ENCODE results near the gene SIN3A. TPM values are rescaled to one million over a fixed set of nuclear protein-coding genes. Genes with fewer than 3 reads are reported as not detected.
"Not testable (repeated sequence)": the region's sequence is repeated elsewhere in the genome, so short reads cannot be mapped to it uniquely, and the experiment has no call there.

The SIN3A gene
- total RNA-seq, 1 donor from 2014 or later, result 59.2 TPM

- Histone ChIP-seq H3K36me3 (peaks cover 0 to 44% of the 10 kb centered on the region in 2 donors), H3K27me3 (no peaks in the 10 kb centered on the region), H3K27ac (no peak overlapping the region), H3K9me3 (no peaks in the 10 kb centered on the region), H3K4me1 (peaks cover 4% of the 10 kb centered on the region), H3K4me3 (no peak overlapping the region)
- TF ChIP-seq POLR2A (IDR thresholded peaks at IDR 0.05), result no peak
- TF ChIP-seq POLR2AphosphoS5 (IDR thresholded peaks at IDR 0.05; ENCODE audit: insufficient read depth in 1 of 2, low read depth in 1 of 2), result no peak
- no peak for TF ChIP-seq CTCF (IDR thresholded peaks at IDR 0.05)
- intact Hi-C loops (cut with DNase I), result no loop called here
- DNase-seq (ENCODE audit: extremely low spot score in 2 of 2), result no peak
These were observed 97.0 kb downstream of the SIN3A start for GRCh38 chr15:75354454-75354853.

- DNase-seq (ENCODE audit: extremely low spot score in 2 of 2), result no peak
- Histone ChIP-seq H3K4me3 (no peak overlapping the region), H3K36me3 (peaks cover 0 to 35% of the 10 kb centered on the region in 2 donors), H3K4me1 (peaks cover 13% of the 10 kb centered on the region), H3K27me3 (no peaks in the 10 kb centered on the region), H3K9me3 (no peaks in the 10 kb centered on the region), H3K27ac (no peak overlapping the region)
- intact Hi-C loops (cut with DNase I), result no loop called here
- no peak for TF ChIP-seq POLR2A (IDR thresholded peaks at IDR 0.05)
These were observed 97.9 kb downstream of the SIN3A start for GRCh38 chr15:75353604-75354003.

GRCh38 chr15:75352186-75353080, 99.1 kb downstream of the SIN3A start:
- no peaks in the 10 kb centered on the region for H3K27me3 ChIP-seq
- H3K4me1 ChIP-seq, result peaks cover 17% of the 10 kb centered on the region
- no peak overlapping the region for H3K4me3 ChIP-seq
- no peak for DNase-seq (ENCODE audit: extremely low spot score in 2 of 2)
- H3K9me3 ChIP-seq, result no peaks in the 10 kb centered on the region
- intact Hi-C loops (cut with DNase I), result no loop called here
- TF ChIP-seq POLR2A (IDR thresholded peaks at IDR 0.05) (no peak), POLR2AphosphoS5 (IDR thresholded peaks at IDR 0.05; ENCODE audit: insufficient read depth in 1 of 2, low read depth in 1 of 2) (no peak), CTCF (IDR thresholded peaks at IDR 0.05) (no peak)
- H3K27ac ChIP-seq, result no peak overlapping the region
- peaks cover 0 to 24% of the 10 kb centered on the region in 2 donors for H3K36me3 ChIP-seq

- intact Hi-C loops (cut with DNase I), result no loop called here
- TF ChIP-seq POLR2AphosphoS5 (IDR thresholded peaks at IDR 0.05; ENCODE audit: insufficient read depth in 1 of 2, low read depth in 1 of 2) (no peak), CTCF (IDR thresholded peaks at IDR 0.05) (no peak), POLR2A (IDR thresholded peaks at IDR 0.05) (no peak)
These were observed 100.7 kb downstream of the SIN3A start for GRCh38 chr15:75350601-75351361.

GRCh38 chr15:75349851-75350588, 101.5 kb downstream of the SIN3A start:
- Histone ChIP-seq H3K4me1 (peaks cover 25% of the 10 kb centered on the region), H3K9me3 (no peaks in the 10 kb centered on the region), H3K36me3 (peaks cover 0 to 6% of the 10 kb centered on the region in 2 donors), H3K27ac (no peak overlapping the region), H3K4me3 (no peak overlapping the region), H3K27me3 (no peaks in the 10 kb centered on the region)
- TF ChIP-seq POLR2AphosphoS5 (IDR thresholded peaks at IDR 0.05; ENCODE audit: insufficient read depth in 1 of 2, low read depth in 1 of 2) (no peak), CTCF (IDR thresholded peaks at IDR 0.05) (no peak), POLR2A (IDR thresholded peaks at IDR 0.05) (no peak)
- intact Hi-C loops (cut with DNase I), result no loop called here
- no peak for DNase-seq (ENCODE audit: extremely low spot score in 2 of 2)

More at GRCh38 chr15:75350601-75351361, 100.7 kb downstream of the SIN3A start:
- Histone ChIP-seq H3K9me3 (no peaks in the 10 kb centered on the region), H3K4me1 (peaks cover 25% of the 10 kb centered on the region), H3K36me3 (peaks cover 0 to 12% of the 10 kb centered on the region in 2 donors), H3K4me3 (no peak overlapping the region), H3K27ac (no peak overlapping the region), H3K27me3 (no peaks in the 10 kb centered on the region)
- DNase-seq (ENCODE audit: extremely low spot score in 2 of 2), result no peak

- intact Hi-C loops (cut with DNase I); DNase-seq (ENCODE audit: extremely low spot score in 2 of 2); H3K36me3 ChIP-seq; H3K9me3 ChIP-seq; H3K27me3 ChIP-seq; H3K27ac ChIP-seq: not testable (repeated sequence)
- Histone ChIP-seq H3K4me1 (peaks cover 25% of the 10 kb centered on the region), H3K4me3 (peak overlapping the region in 1 of 2 donors; percentile 92)
These were observed 102.2 kb downstream of the SIN3A start for GRCh38 chr15:75349351-75349669.

Data from vagina (tissue), 2 donors.